Neural cell (in vitro differentiated cells): ENCODE data around the gene TGFA. TPM values are rescaled to one million over a fixed set of nuclear protein-coding genes. Genes with fewer than 3 reads are reported as not detected.

Experiments used
- H2AFZ ChIP-seq: fragments of 200-600, 300-800 bp; sonication (generic), shearing (Covaris generic); 2 replicates; pipeline ENCODE4 v1.6.0; 2014; ENCODE audit warnings: low read depth, mild to moderate bottlenecking, antibody characterized with exemption, low read length, moderate library complexity
- H3F3A ChIP-seq: fragments of 200-600 bp; shearing (Covaris generic); 2 replicates; pipeline ENCODE4 v1.6.1; 2016; ENCODE audit warnings: mild to moderate bottlenecking, moderate library complexity, mixed read lengths, antibody characterized with exemption, low read length; ENCODE audit not compliant: insufficient read depth, poor library complexity, severe bottlenecking
- H3K27ac ChIP-seq: fragments of 200-600, 300-800 bp; sonication (generic), shearing (Covaris generic); 2 replicates; pipeline ENCODE4 v1.5.1; 2014; ENCODE audit warnings: mild to moderate bottlenecking, low read length, moderate library complexity
- H3K27me3 ChIP-seq: fragments of 300-800, 200-600 bp; sonication (generic), shearing (Covaris generic); 2 replicates; pipeline ENCODE4 v1.6.0; 2014; ENCODE audit warnings: mild to moderate bottlenecking, low read depth, low read length, moderate library complexity; ENCODE audit not compliant: insufficient read depth
- H3K36me3 ChIP-seq: fragments of 300-800, 200-600 bp; sonication (generic), shearing (Covaris generic); 2 replicates; pipeline ENCODE4 v1.5.1; 2014; ENCODE audit warnings: mild to moderate bottlenecking, antibody characterized with exemption, low read length, moderate library complexity; ENCODE audit not compliant: insufficient read depth
- H3K4me2 ChIP-seq: fragments of 300-800, 200-600 bp; sonication (generic), shearing (Covaris generic); 2 replicates; pipeline ENCODE4 v1.6.0; 2014; ENCODE audit warnings: mild to moderate bottlenecking, low read length
- H3K4me3 ChIP-seq: fragments of 300-800, 200-600 bp; sonication (generic), shearing (Covaris generic); 2 replicates; pipeline ENCODE4 v1.5.1; 2014; ENCODE audit warnings: mild to moderate bottlenecking, low read length, moderate library complexity
- H3K79me2 ChIP-seq: fragments of 200-600 bp; shearing (Covaris generic); replicated peaks from 2 replicates; pipeline ENCODE4 v1.6.0; 2014; ENCODE audit warnings: mild to moderate bottlenecking, low read length, moderate library complexity; ENCODE audit not compliant: insufficient read depth
- H3K9ac ChIP-seq: fragments of 300-800, 200-600 bp; sonication (generic), shearing (Covaris generic); 2 replicates; pipeline ENCODE4 v1.6.1; 2016; ENCODE audit warnings: mild to moderate bottlenecking, low read length, mixed read lengths
- H3K9me2 ChIP-seq: fragments of 200-600 bp; shearing (Covaris generic); 2 replicates; pipeline ENCODE4 v1.6.1; 2016; ENCODE audit warnings: mild to moderate bottlenecking, low read length, mixed read lengths; ENCODE audit not compliant: insufficient read depth
- H3K9me3 ChIP-seq: fragments of 200-600, 300-800 bp; sonication (generic), shearing (Covaris generic); 2 replicates; pipeline ENCODE4 v1.6.1; 2016; ENCODE audit warnings: mild to moderate bottlenecking, mixed run types, low read length, moderate library complexity, mixed read lengths
- H4K20me1 ChIP-seq: fragments of 200-600 bp; shearing (Covaris generic); 2 replicates; pipeline ENCODE4 v1.6.1; 2016; ENCODE audit warnings: mild to moderate bottlenecking, mixed run types; ENCODE audit not compliant: insufficient read depth
- CTCF ChIP-seq: fragments of 450-650 bp; IDR thresholded peaks from 2 replicates; pipeline ENCODE4 v1.5.1; 2014; ENCODE audit warnings: antibody characterized with exemption, mild to moderate bottlenecking, moderate library complexity; ENCODE audit not compliant: poor library complexity, severe bottlenecking
- EP300 ChIP-seq: fragments of 450-650 bp; conservative IDR thresholded peaks from 2 replicates; pipeline ENCODE4 v1.6.1; 2014; ENCODE audit warnings: antibody characterized with exemption, mild to moderate bottlenecking, moderate library complexity; ENCODE audit not compliant: poor library complexity, severe bottlenecking
- EZH2 ChIP-seq: fragments of 200-600, 300-800 bp; shearing (Covaris generic), sonication (generic); IDR thresholded peaks from 2 replicates; pipeline ENCODE4 v1.6.1; 2014; ENCODE audit warnings: antibody characterized with exemption, low read length, borderline replicate concordance, mild to moderate bottlenecking; ENCODE audit not compliant: insufficient read depth, poor library complexity, severe bottlenecking
- MXI1 ChIP-seq: fragments of 450-650 bp; conservative IDR thresholded peaks from 2 replicates; pipeline ENCODE4 v1.6.1; 2014; ENCODE audit warnings: antibody characterized with exemption, mild to moderate bottlenecking; ENCODE audit not compliant: poor library complexity, severe bottlenecking
- POLR2AphosphoS5 ChIP-seq: IDR thresholded peaks from 2 replicates; pipeline ENCODE4 v1.6.1; 2012
- RAD21 ChIP-seq: fragments of 450-650 bp; conservative IDR thresholded peaks from 2 replicates; pipeline ENCODE4 v1.6.1; 2014; ENCODE audit warnings: antibody characterized with exemption, mild to moderate bottlenecking, moderate library complexity
- REST ChIP-seq: IDR thresholded peaks from 2 replicates; pipeline ENCODE4 v1.6.1; 2012; ENCODE audit warnings: borderline replicate concordance
- SMC3 ChIP-seq: fragments of 450-650 bp; conservative IDR thresholded peaks from 2 replicates; pipeline ENCODE4 v1.6.1; 2014; ENCODE audit warnings: antibody characterized with exemption, mild to moderate bottlenecking, moderate library complexity; ENCODE audit not compliant: poor library complexity
- TAF1 ChIP-seq: IDR thresholded peaks from 2 replicates; pipeline ENCODE4 v1.6.1; 2012; ENCODE audit warnings: low read depth
- polyA plus RNA-seq: library from polyadenylated mRNA; depleted of rRNA; stranded (reverse); fragments of >200 nt; gene quantifications from 2 replicates; pipeline ENCODE4 v1.2.3, GENCODE V29; 2014

Gene TGFA
- polyA plus RNA-seq, 1 donor from 2014 or later = 0.85 TPM

GRCh38 chr2:70456585-70457495 lies 96.8 kb downstream of the TGFA start:
- Histone ChIP-seq H3K4me3 (no peak overlapping the region), H3F3A (no peaks in the 10 kb centered on the region), H2AFZ (no peak overlapping the region), H3K27me3 (no peaks in the 10 kb centered on the region), H3K9ac (no peak overlapping the region), H3K36me3 (no peaks in the 10 kb centered on the region), H3K27ac (no peak overlapping the region), H3K79me2 (no peaks in the 10 kb centered on the region), H4K20me1 (no peaks in the 10 kb centered on the region), H3K9me3 (no peaks in the 10 kb centered on the region), H3K4me2 (no peak overlapping the region), H3K9me2 (no peaks in the 10 kb centered on the region)
- TF ChIP-seq REST = no peak
- TF ChIP-seq EZH2 = no peak
- no peak for TF ChIP-seq TAF1
- no peak for TF ChIP-seq MXI1
- no peak for TF ChIP-seq EP300
- no peak for TF ChIP-seq RAD21
- TF ChIP-seq POLR2AphosphoS5 = no peak
- TF ChIP-seq SMC3 = no peak
- no peak for TF ChIP-seq CTCF

GRCh38 chr2:70454936-70455544 lies 98.6 kb downstream of the TGFA start:
- no peak overlapping the region for H3K4me2 ChIP-seq
- H3K79me2 ChIP-seq = no peaks in the 10 kb centered on the region
- H3K9me3 ChIP-seq = no peaks in the 10 kb centered on the region
- H3K9ac ChIP-seq = no peak overlapping the region
- TF ChIP-seq EP300 = no peak
- no peak for TF ChIP-seq MXI1
- TF ChIP-seq SMC3 = no peak
- no peak for TF ChIP-seq RAD21
- no peak for TF ChIP-seq TAF1
- no peak for TF ChIP-seq REST
- no peak for TF ChIP-seq EZH2
- no peak for TF ChIP-seq CTCF
- H3K27me3 ChIP-seq = no peaks in the 10 kb centered on the region
- no peak overlapping the region for H3K27ac ChIP-seq
- H2AFZ ChIP-seq = no peak overlapping the region
- no peaks in the 10 kb centered on the region for H3K9me2 ChIP-seq
- no peaks in the 10 kb centered on the region for H3F3A ChIP-seq
- H3K36me3 ChIP-seq = no peaks in the 10 kb centered on the region
- H3K4me3 ChIP-seq = no peak overlapping the region
- H4K20me1 ChIP-seq = no peaks in the 10 kb centered on the region
